ENCODE data around the gene DEDD2. TPM values are rescaled to one million over a fixed set of nuclear protein-coding genes. Genes with fewer than 3 reads are reported as not detected.

DEDD2 gene
- total RNA-seq, 1 experiment from 2014 or later: 32.7 TPM

DNA sequence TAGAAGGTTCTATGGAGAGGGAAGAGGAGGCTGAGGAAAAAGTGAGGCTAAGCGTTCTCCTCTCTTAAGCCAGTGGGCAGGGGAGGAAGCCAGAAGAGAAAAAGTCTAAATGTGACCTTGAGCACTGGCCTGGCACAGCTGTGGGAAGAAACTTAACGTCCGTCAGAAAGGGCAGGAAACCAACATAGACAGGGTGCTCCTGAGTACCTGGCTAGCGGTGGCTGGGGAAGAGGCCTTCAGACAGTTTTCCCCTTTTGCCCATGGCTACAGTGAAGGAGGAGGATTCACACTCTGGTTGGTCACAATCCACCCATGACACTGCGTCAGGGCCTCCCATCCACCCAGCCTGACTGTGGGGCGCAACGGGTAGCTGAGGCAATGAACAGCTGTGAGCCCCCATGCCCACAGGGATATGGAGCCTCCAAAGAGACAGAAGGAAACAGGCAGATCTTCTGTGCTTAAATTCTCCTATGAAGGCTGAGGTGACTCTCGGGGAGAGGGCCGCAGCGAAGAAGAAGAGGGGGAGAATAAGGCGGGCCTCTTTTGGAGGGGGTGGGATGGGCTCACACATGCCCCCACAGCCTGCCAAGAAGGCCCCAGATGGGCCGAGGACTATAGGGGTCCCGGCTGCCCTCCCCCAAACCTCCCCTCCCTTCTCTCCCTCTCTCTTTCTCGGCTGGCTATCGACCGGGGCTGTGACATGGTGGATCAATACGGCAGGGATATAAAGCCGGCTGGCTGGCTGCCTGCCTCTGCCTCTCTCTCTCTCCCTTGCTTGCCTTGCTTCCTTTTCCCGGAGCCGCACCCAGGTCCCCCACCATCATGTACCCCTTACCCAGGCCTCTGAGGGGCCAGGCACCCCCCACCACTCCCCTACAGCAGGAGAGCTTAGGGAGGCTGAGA is 65.4 kb downstream of the DEDD2 start:
- TF ChIP-seq, protein P1, sequence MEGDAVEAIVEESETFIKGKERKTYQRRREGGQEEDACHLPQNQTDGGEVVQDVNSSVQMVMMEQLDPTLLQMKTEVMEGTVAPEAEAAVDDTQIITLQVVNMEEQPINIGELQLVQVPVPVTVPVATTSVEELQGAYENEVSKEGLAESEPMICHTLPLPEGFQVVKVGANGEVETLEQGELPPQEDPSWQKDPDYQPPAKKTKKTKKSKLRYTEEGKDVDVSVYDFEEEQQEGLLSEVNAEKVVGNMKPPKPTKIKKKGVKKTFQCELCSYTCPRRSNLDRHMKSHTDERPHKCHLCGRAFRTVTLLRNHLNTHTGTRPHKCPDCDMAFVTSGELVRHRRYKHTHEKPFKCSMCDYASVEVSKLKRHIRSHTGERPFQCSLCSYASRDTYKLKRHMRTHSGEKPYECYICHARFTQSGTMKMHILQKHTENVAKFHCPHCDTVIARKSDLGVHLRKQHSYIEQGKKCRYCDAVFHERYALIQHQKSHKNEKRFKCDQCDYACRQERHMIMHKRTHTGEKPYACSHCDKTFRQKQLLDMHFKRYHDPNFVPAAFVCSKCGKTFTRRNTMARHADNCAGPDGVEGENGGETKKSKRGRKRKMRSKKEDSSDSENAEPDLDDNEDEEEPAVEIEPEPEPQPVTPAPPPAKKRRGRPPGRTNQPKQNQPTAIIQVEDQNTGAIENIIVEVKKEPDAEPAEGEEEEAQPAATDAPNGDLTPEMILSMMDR (IDR thresholded peaks at IDR 0.05 in 2 of 3, conservative IDR thresholded peaks at IDR 0.05 in 1 of 3; ENCODE audit: borderline replicate concordance in 1 of 3, insufficient read depth in 1 of 3, low read depth in 2 of 3, low read length in 2 of 3): no peak
- TF ChIP-seq SRF (IDR thresholded peaks at IDR 0.05; ENCODE audit: low read depth): no peak
- TF ChIP-seq EGR1 (IDR thresholded peaks at IDR 0.05; ENCODE audit: low read depth): no peak
- TF ChIP-seq, protein P2, sequence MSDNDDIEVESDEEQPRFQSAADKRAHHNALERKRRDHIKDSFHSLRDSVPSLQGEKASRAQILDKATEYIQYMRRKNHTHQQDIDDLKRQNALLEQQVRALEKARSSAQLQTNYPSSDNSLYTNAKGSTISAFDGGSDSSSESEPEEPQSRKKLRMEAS (IDR thresholded peaks at IDR 0.05): no peak
- TF ChIP-seq FOSL1 (IDR thresholded peaks at IDR 0.05; ENCODE audit: low read depth): no peak
- no peak for TF ChIP-seq TCF7L2 (IDR thresholded peaks at IDR 0.05; ENCODE audit: borderline replicate concordance, extremely low read depth, insufficient read depth, insufficient read length)
- TF ChIP-seq ZNF274 (IDR thresholded peaks at IDR 0.05; ENCODE audit: low read depth, low read length): no peak
- TF ChIP-seq EZH2phosphoT487 (IDR thresholded peaks at IDR 0.05; ENCODE audit: borderline replicate concordance): no peak
- TF ChIP-seq EZH2 (IDR thresholded peaks at IDR 0.05): no peak
- TF ChIP-seq CBX3 (IDR thresholded peaks at IDR 0.05; ENCODE audit: low read depth): no peak
- TF ChIP-seq SP1 (IDR thresholded peaks at IDR 0.05; ENCODE audit: low read depth): no peak
- TF ChIP-seq, protein P3, sequence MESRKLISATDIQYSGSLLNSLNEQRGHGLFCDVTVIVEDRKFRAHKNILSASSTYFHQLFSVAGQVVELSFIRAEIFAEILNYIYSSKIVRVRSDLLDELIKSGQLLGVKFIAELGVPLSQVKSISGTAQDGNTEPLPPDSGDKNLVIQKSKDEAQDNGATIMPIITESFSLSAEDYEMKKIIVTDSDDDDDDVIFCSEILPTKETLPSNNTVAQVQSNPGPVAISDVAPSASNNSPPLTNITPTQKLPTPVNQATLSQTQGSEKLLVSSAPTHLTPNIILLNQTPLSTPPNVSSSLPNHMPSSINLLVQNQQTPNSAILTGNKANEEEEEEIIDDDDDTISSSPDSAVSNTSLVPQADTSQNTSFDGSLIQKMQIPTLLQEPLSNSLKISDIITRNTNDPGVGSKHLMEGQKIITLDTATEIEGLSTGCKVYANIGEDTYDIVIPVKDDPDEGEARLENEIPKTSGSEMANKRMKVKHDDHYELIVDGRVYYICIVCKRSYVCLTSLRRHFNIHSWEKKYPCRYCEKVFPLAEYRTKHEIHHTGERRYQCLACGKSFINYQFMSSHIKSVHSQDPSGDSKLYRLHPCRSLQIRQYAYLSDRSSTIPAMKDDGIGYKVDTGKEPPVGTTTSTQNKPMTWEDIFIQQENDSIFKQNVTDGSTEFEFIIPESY (IDR thresholded peaks at IDR 0.05; ENCODE audit: extremely low read depth, insufficient replicate concordance, low read length): no peak
- no peak for TF ChIP-seq ELF1 (IDR thresholded peaks at IDR 0.05; ENCODE audit: borderline replicate concordance, low read depth)
- TF ChIP-seq, protein P4, sequence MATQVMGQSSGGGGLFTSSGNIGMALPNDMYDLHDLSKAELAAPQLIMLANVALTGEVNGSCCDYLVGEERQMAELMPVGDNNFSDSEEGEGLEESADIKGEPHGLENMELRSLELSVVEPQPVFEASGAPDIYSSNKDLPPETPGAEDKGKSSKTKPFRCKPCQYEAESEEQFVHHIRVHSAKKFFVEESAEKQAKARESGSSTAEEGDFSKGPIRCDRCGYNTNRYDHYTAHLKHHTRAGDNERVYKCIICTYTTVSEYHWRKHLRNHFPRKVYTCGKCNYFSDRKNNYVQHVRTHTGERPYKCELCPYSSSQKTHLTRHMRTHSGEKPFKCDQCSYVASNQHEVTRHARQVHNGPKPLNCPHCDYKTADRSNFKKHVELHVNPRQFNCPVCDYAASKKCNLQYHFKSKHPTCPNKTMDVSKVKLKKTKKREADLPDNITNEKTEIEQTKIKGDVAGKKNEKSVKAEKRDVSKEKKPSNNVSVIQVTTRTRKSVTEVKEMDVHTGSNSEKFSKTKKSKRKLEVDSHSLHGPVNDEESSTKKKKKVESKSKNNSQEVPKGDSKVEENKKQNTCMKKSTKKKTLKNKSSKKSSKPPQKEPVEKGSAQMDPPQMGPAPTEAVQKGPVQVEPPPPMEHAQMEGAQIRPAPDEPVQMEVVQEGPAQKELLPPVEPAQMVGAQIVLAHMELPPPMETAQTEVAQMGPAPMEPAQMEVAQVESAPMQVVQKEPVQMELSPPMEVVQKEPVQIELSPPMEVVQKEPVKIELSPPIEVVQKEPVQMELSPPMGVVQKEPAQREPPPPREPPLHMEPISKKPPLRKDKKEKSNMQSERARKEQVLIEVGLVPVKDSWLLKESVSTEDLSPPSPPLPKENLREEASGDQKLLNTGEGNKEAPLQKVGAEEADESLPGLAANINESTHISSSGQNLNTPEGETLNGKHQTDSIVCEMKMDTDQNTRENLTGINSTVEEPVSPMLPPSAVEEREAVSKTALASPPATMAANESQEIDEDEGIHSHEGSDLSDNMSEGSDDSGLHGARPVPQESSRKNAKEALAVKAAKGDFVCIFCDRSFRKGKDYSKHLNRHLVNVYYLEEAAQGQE (IDR thresholded peaks at IDR 0.05; ENCODE audit: low read depth): no peak
- TF ChIP-seq POLR2A (IDR thresholded peaks at IDR 0.05; ENCODE audit: borderline replicate concordance, extremely low read depth, insufficient read depth, insufficient read length): no peak

More for the DNA sequence above, 65.4 kb downstream of the DEDD2 start:
- ATAC-seq (no peak), DNase-seq (ENCODE audit: low read depth, low spot score) (no peak)
- POLR2A ChIA-PET: no interaction called here
- intact Hi-C loops (cut with micrococcal nuclease): no loop called here
- H3K36me3 ChIP-seq (ENCODE audit: control insufficient read depth in 1 of 2, insufficient read depth in 2 of 2, low read length in 2 of 2): no peaks in the 10 kb centered on the region
- no peaks in the 10 kb centered on the region for H3K79me2 ChIP-seq (ENCODE audit: insufficient read depth, low read length)
- no peak overlapping the region for H3K4me2 ChIP-seq (ENCODE audit: low read length)
- no peaks in the 10 kb centered on the region for H3K9me3 ChIP-seq (ENCODE audit: control insufficient read depth in 1 of 2, insufficient read depth in 1 of 2, low read depth in 1 of 2, low read length in 2 of 2)
- H3K4me1 ChIP-seq (ENCODE audit: control insufficient read depth in 1 of 2, insufficient read depth in 2 of 2, low read length in 2 of 2): no peaks in the 10 kb centered on the region
- H3K9me2 ChIP-seq (ENCODE audit: insufficient read depth): no peaks in the 10 kb centered on the region
- no peak overlapping the region for H3K9ac ChIP-seq (ENCODE audit: low read length)
- peaks cover 28% of the 10 kb centered on the region for H3K27me3 ChIP-seq (ENCODE audit: insufficient read depth, low read length)
- H2AFZ ChIP-seq (ENCODE audit: low read depth, low read length, poor library complexity, severe bottlenecking): no peak overlapping the region
- no peak overlapping the region for H3K4me3 ChIP-seq (replicated peaks in 1 of 2; ENCODE audit: low read depth in 1 of 2, low read length in 2 of 2)
- CTCF ChIA-PET: no interaction called here
- BruUV-seq (replicated peaks): no TSS peak
- H4K20me1 ChIP-seq (ENCODE audit: insufficient read depth): no peaks in the 10 kb centered on the region
- RAD21 ChIA-PET (ENCODE audit: low non-redundant PET in 1 of 2, low total read pairs in 2 of 2, uncharacterized antibody in 2 of 2, unreplicated experiment in 2 of 2): interaction anchor here in 1 of 2 experiments (0.5 kb wide), 1 partner anchor 267 kb away, joined by 5 read pairs; no protein-coding TSS in a partner anchor
- H3K27ac ChIP-seq (ENCODE audit: low read depth, low read length): no peak overlapping the region
